DND-41 (cell line): Measurements from ENCODE around the gene TLE4.
"Not testable (repeated sequence)": the region's sequence is repeated elsewhere in the genome, so short reads cannot be mapped to it uniquely, and the experiment has no call there.

Source experiments
- ATAC-seq: fragments of 200-7000 bp; cut with Tn5 transposase; 3 replicates; pipeline ENCODE4 v1.9.1; 2021; ENCODE audit warnings: low read depth; ENCODE audit not compliant: insufficient read depth
- DNase-seq: peaks from one replicate; pipeline ENCODE4 v3.0.0-alpha.2; 2020
- H2AFZ ChIP-seq: 2 replicates; pipeline ENCODE4 v1.6.0; 2012; ENCODE audit warnings: low read depth, low read length
- H3K27ac ChIP-seq: 2 replicates; pipeline ENCODE4 v1.5.1; 2012; ENCODE audit warnings: low read length, inconsistent platforms
- H3K27me3 ChIP-seq: fragments of 200-600 bp; sonication (generic); 2 replicates; pipeline ENCODE4 v1.6.0; 2012; ENCODE audit warnings: low read length, mild to moderate bottlenecking, inconsistent platforms; ENCODE audit not compliant: insufficient read depth, poor library complexity
- H3K36me3 ChIP-seq: 2 replicates; pipeline ENCODE4 v1.5.1; 2012; ENCODE audit warnings: low read length, inconsistent platforms; ENCODE audit not compliant: insufficient read depth
- H3K4me1 ChIP-seq: 2 replicates; pipeline ENCODE4 v1.5.1; 2012; ENCODE audit warnings: mild to moderate bottlenecking, low read length; ENCODE audit not compliant: insufficient read depth
- H3K4me2 ChIP-seq: 2 replicates; pipeline ENCODE4 v1.6.0; 2012; ENCODE audit warnings: mild to moderate bottlenecking, moderate library complexity, low read length, inconsistent platforms; ENCODE audit not compliant: insufficient read depth
- H3K4me3 ChIP-seq, 2 experiments: fragments of 200-600 bp in 1 of 2; shearing (Covaris generic) in 1 of 2; 2 replicates each; pipeline ENCODE4 v1.5.1; 2012 to 2016; ENCODE audit warnings: inconsistent platforms in 2 of 2, low read length in 2 of 2, mild to moderate bottlenecking in 2 of 2, low read depth in 1 of 2, moderate library complexity in 1 of 2
- H3K79me2 ChIP-seq: 2 replicates; pipeline ENCODE4 v1.6.0; 2012; ENCODE audit warnings: low read length, inconsistent platforms; ENCODE audit not compliant: insufficient read depth
- H3K9ac ChIP-seq: 2 replicates; pipeline ENCODE4 v1.6.0; 2012; ENCODE audit warnings: low read depth, mild to moderate bottlenecking, inconsistent platforms, low read length, moderate library complexity
- H3K9me3 ChIP-seq: 2 replicates; pipeline ENCODE4 v1.5.1; 2012; ENCODE audit warnings: low read length, moderate library complexity, mild to moderate bottlenecking, inconsistent platforms; ENCODE audit not compliant: insufficient read depth, severe bottlenecking
- H4K20me1 ChIP-seq: 2 replicates; pipeline ENCODE4 v1.6.0; 2012; ENCODE audit warnings: low read length; ENCODE audit not compliant: insufficient read depth
- CTCF ChIP-seq: IDR thresholded peaks from 2 replicates; pipeline ENCODE4 v1.5.1; 2012; ENCODE audit warnings: borderline replicate concordance, low read length, moderate library complexity, mild to moderate bottlenecking; ENCODE audit not compliant: poor library complexity, severe bottlenecking; ENCODE audit errors: extremely low read depth
- EZH2 ChIP-seq: IDR thresholded peaks from 3 replicates; pipeline ENCODE4 v1.6.1; 2012; ENCODE audit warnings: borderline replicate concordance, low read depth, mild to moderate bottlenecking, moderate library complexity, low read length, inconsistent platforms; ENCODE audit not compliant: severe bottlenecking

Gene TLE4

GRCh38 chr9:79542735-79543620, 28.8 kb upstream of the TLE4 start:
- Histone ChIP-seq H4K20me1 (no peaks in the 10 kb centered on the region), H3K4me2 (no peak overlapping the region), H2AFZ (no peak overlapping the region), H3K9ac (no peak overlapping the region), H3K9me3 (no peaks in the 10 kb centered on the region), H3K4me1 (no peaks in the 10 kb centered on the region), H3K79me2 (no peaks in the 10 kb centered on the region), H3K36me3 (no peaks in the 10 kb centered on the region), H3K4me3 (no peak overlapping the region), H3K27me3 (no peaks in the 10 kb centered on the region), H3K27ac (no peak overlapping the region)
- no peak for ATAC-seq
- TF ChIP-seq EZH2 = no peak
- no peak for TF ChIP-seq CTCF
- DNase-seq = no peak

GRCh38 chr9:79544375-79544774, 27.4 kb upstream of the TLE4 start:
- H3K9ac ChIP-seq, H3K4me1 ChIP-seq, DNase-seq, H3K79me2 ChIP-seq, ATAC-seq, H3K27ac ChIP-seq, H3K9me3 ChIP-seq, H3K4me3 ChIP-seq, H3K4me2 ChIP-seq, H3K36me3 ChIP-seq, H2AFZ ChIP-seq, H4K20me1 ChIP-seq, H3K27me3 ChIP-seq: not testable (repeated sequence)

DNA sequence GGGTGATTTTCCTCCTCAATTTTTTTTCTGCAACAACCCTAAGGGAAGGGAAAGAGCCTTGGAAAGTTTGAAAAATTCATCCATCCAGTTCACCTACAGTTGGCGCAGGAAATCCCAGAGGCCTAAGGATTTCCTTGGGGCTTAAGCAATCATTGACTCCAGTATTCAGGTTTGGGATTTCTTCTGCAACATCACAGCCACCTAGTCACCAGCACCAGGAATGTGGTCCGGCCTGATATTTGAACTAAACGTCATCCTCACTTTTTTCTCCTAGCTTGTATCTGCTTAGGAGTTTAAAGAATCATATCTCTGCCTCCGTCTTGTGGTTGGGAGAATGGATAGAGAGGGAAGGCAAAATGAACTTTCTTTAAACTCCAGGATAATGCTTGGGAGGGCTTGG, 20.2 kb upstream of the TLE4 start:
- Histone ChIP-seq H3K79me2 (no peaks in the 10 kb centered on the region), H3K4me3 (no peak overlapping the region), H3K9me3 (no peaks in the 10 kb centered on the region), H3K27ac (no peak overlapping the region), H3K36me3 (no peaks in the 10 kb centered on the region), H3K27me3 (no peaks in the 10 kb centered on the region), H3K4me1 (no peaks in the 10 kb centered on the region), H3K4me2 (no peak overlapping the region), H2AFZ (no peak overlapping the region), H3K9ac (no peak overlapping the region), H4K20me1 (no peaks in the 10 kb centered on the region)
- no peak for ATAC-seq
- DNase-seq = no peak
- TF ChIP-seq EZH2 = no peak
- TF ChIP-seq CTCF = no peak

DNA sequence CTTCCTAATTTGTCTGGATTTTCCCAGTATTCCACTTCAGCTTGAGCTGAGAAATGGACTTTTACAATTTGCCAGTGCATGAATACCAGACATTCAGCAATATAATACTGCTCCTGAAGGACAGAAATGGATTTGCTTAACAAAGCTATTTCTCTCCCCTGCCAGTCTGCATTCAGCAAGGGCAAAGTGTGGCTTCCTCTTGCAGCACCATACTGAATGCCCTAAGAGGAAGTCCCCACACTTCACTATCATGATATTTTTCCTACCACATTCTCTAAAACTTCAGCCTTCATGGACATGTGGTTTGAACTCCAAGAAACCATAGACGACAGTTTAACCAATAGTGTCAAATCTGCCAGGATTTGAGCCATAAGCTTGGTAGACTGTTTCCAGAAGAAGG, 19.8 kb upstream of the TLE4 start:
- Histone ChIP-seq H3K4me2 (no peak overlapping the region), H2AFZ (no peak overlapping the region), H3K4me3 (no peak overlapping the region), H3K36me3 (no peaks in the 10 kb centered on the region), H3K9me3 (no peaks in the 10 kb centered on the region), H4K20me1 (no peaks in the 10 kb centered on the region), H3K27ac (no peak overlapping the region), H3K27me3 (no peaks in the 10 kb centered on the region), H3K4me1 (no peaks in the 10 kb centered on the region), H3K79me2 (no peaks in the 10 kb centered on the region), H3K9ac (no peak overlapping the region)
- ATAC-seq (no peak), DNase-seq (no peak)
- TF ChIP-seq EZH2 (no peak), CTCF (no peak)
